Activated CD4-positive, alpha-beta memory T cell treated with anti-CD3 and anti-CD28 coated beads, Interleukin-2, amount 10 ng/mL, durations not matched to agents 7 days and 5 days (primary cell): ENCODE measurements around the gene ST6GALNAC3. TPM values are rescaled to one million over a fixed set of nuclear protein-coding genes. Genes with fewer than 3 reads are reported as not detected.

Experiments
- CTCF ChIA-PET: fragments of 350-600 bp; sonication (Branson Sonifier 250); formaldehyde crosslinking; loops from one replicate; lab custom pipeline; 2021; ENCODE audit warnings: antibody characterized with exemption, inconsistent platforms; lab: Charles Lee
- POLR2A ChIA-PET: fragments of 350-600 bp; sonication (Branson Sonifier 250); formaldehyde crosslinking; loops from one replicate; lab custom pipeline; 2021; ENCODE audit warnings: antibody characterized with exemption; lab: Charles Lee
- DNase-seq: peaks from one replicate; pipeline ENCODE4 v3.0.0-alpha.2; 2020
- H3K27ac Mint-ChIP-seq: one replicate; pipeline ENCODE4 v1.8.0; 2021; ENCODE audit warnings: mild to moderate bottlenecking, mixed read lengths
- H3K27me3 Mint-ChIP-seq: one replicate; pipeline ENCODE4 v1.8.0; 2021; ENCODE audit warnings: mixed read lengths
- H3K36me3 Mint-ChIP-seq: one replicate; pipeline ENCODE4 v1.8.0; 2021; ENCODE audit warnings: low read depth, mixed read lengths
- H3K4me1 Mint-ChIP-seq: one replicate; pipeline ENCODE4 v1.8.0; 2021; ENCODE audit warnings: mixed read lengths
- H3K4me3 Mint-ChIP-seq: one replicate; pipeline ENCODE4 v1.8.0; 2021; ENCODE audit warnings: mild to moderate bottlenecking, mixed read lengths
- H3K9me3 Mint-ChIP-seq: one replicate; pipeline ENCODE4 v1.8.0; 2021; ENCODE audit warnings: mixed read lengths
- total RNA-seq, 2 experiments: library from RNA; stranded (reverse); gene quantifications; one replicate each; pipeline ENCODE4 v1.2.3, GENCODE V29; 2021

ST6GALNAC3 gene
- total RNA-seq, 2 experiments from 2014 or later = not detected

DNA sequence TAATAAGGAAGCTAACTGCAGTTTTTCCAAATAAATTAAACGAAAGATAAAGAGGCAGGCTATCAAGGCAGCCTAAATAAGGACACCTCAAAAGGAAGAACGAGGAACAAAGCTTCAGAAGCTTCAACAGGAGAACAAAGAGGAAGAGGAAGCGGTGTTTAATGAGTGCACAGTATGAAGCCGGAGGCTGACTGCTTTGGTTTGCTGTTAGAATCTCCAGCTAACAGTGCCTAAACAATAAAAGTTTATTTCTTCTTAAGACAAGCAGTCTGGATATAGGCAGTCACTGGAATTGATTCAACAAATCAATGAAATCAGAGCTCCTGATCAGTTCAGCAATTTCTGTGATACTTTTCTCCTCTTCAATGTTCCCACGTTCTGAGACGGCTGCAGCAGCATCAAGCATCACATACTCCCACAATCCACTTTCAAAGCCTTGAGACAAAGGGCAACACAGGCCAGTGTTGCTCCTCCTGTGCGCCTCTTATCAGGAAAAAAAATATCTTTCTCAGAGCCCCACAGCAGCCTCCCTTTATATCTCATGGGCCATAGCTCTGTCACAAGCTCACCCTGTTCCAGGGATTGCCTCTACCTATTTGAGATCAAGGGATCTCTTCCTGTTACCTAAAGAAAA is 427.2 kb downstream of the ST6GALNAC3 start:
- Mint-ChIP-seq H3K9me3 (no peaks in the 10 kb centered on the region), H3K27ac (no peak overlapping the region), H3K4me3 (no peak overlapping the region), H3K27me3 (no peaks in the 10 kb centered on the region), H3K4me1 (no peaks in the 10 kb centered on the region), H3K36me3 (no peaks in the 10 kb centered on the region)
- DNase-seq = no peak
- POLR2A ChIA-PET = no interaction called here
- CTCF ChIA-PET = no interaction called here

- Mint-ChIP-seq H3K9me3 (no peaks in the 10 kb centered on the region), H3K27me3 (no peaks in the 10 kb centered on the region), H3K36me3 (no peaks in the 10 kb centered on the region), H3K4me1 (no peaks in the 10 kb centered on the region), H3K27ac (no peak overlapping the region), H3K4me3 (no peak overlapping the region)
- ChIA-PET CTCF (interaction anchor here (0.7 kb wide), 1 partner anchor 13 kb away, joined by 3 read pairs; no protein-coding TSS in a partner anchor), POLR2A (no interaction called here)
- DNase-seq = no peak
Observed at GRCh38 chr1:76503100-76503499, 428.6 kb downstream of the ST6GALNAC3 start.

- ChIA-PET POLR2A (no interaction called here), CTCF (no interaction called here)
- no peak overlapping the region for H3K4me3 Mint-ChIP-seq
- no peak for DNase-seq
- H3K27me3 Mint-ChIP-seq = no peaks in the 10 kb centered on the region
- H3K27ac Mint-ChIP-seq = no peak overlapping the region
- no peaks in the 10 kb centered on the region for H3K36me3 Mint-ChIP-seq
- H3K9me3 Mint-ChIP-seq = no peaks in the 10 kb centered on the region
- no peaks in the 10 kb centered on the region for H3K4me1 Mint-ChIP-seq
Observed at GRCh38 chr1:76503736-76504135, 429.2 kb downstream of the ST6GALNAC3 start.

GRCh38 chr1:76507376-76507775 is 432.8 kb downstream of the ST6GALNAC3 start:
- no peak for DNase-seq
- H3K27me3 Mint-ChIP-seq = no peaks in the 10 kb centered on the region
- no peaks in the 10 kb centered on the region for H3K9me3 Mint-ChIP-seq
- H3K36me3 Mint-ChIP-seq = no peaks in the 10 kb centered on the region
- H3K4me1 Mint-ChIP-seq = peaks cover 4% of the 10 kb centered on the region
- no peak overlapping the region for H3K4me3 Mint-ChIP-seq
- POLR2A ChIA-PET = no interaction called here
- H3K27ac Mint-ChIP-seq = no peak overlapping the region
- CTCF ChIA-PET = no interaction called here

DNA sequence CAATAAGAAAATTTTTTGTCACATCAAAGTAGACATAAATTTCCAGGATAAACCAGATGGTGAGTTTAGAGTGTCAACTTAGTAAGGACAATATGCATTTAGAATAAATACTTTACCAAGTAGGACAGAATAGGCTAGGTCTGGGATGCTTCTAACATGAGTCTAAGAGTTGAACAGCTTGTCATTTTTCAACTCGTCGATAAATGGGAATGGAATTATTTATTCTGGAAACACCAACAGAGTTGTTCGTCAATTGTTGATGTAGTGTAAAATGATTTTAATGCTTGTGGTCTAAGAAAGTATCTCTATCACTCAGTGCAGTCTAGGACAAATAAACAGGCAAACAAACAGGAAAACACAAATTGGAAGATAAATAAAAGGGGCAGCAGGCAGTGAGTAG is 434.3 kb downstream of the ST6GALNAC3 start:
- CTCF ChIA-PET = no interaction called here
- no peaks in the 10 kb centered on the region for H3K9me3 Mint-ChIP-seq
- no peak for DNase-seq

GRCh38 chr1:76510672-76511557 is 436.4 kb downstream of the ST6GALNAC3 start:
- no peaks in the 10 kb centered on the region for H3K27me3 Mint-ChIP-seq
- ChIA-PET POLR2A (no interaction called here), CTCF (interaction anchor here (1.9 kb wide), 1 partner anchor 356 kb away, joined by 4 read pairs; no protein-coding TSS in a partner anchor)
- H3K27ac Mint-ChIP-seq = no peak overlapping the region
- no peak overlapping the region for H3K4me3 Mint-ChIP-seq
- no peaks in the 10 kb centered on the region for H3K36me3 Mint-ChIP-seq
- H3K4me1 Mint-ChIP-seq = peaks cover 4% of the 10 kb centered on the region
- DNase-seq = no peak
- no peaks in the 10 kb centered on the region for H3K9me3 Mint-ChIP-seq

More for the DNA sequence above, 434.3 kb downstream of the ST6GALNAC3 start:
- H3K27ac Mint-ChIP-seq = no peak overlapping the region
- no peaks in the 10 kb centered on the region for H3K36me3 Mint-ChIP-seq
- H3K27me3 Mint-ChIP-seq = no peaks in the 10 kb centered on the region
- peaks cover 4% of the 10 kb centered on the region for H3K4me1 Mint-ChIP-seq
- POLR2A ChIA-PET = no interaction called here
- no peak overlapping the region for H3K4me3 Mint-ChIP-seq

GRCh38 chr1:76511558-76512179 is 437.1 kb downstream of the ST6GALNAC3 start:
- ChIA-PET POLR2A (no interaction called here), CTCF (interaction anchor here (1.9 kb wide), 1 partner anchor 357 kb away, joined by 4 read pairs; no protein-coding TSS in a partner anchor)
- peaks cover 4% of the 10 kb centered on the region for H3K4me1 Mint-ChIP-seq
- no peak overlapping the region for H3K4me3 Mint-ChIP-seq
- DNase-seq = no peak
- H3K27ac Mint-ChIP-seq = no peak overlapping the region
- no peaks in the 10 kb centered on the region for H3K27me3 Mint-ChIP-seq
- H3K9me3 Mint-ChIP-seq = no peaks in the 10 kb centered on the region
- no peaks in the 10 kb centered on the region for H3K36me3 Mint-ChIP-seq

DNA sequence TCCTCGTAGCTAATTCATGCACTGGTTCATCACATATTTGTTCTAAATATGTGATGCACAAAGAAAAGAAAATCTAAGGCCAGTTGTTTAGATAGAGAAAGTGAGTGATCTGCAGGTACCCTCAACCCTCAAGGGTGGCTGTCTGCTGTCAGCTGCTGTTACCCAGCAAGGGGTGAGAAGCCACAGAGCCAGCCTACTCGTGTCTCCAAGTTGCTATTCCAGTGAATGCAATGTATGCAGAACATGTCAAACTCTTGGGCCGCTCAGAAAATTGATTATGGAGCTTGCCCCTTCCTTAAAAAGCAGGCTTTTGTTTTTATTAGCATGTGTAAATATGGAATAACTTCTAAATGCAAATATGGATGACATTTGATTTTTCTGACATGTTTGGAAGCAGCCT is 456.4 kb downstream of the ST6GALNAC3 start:
- no peak overlapping the region for H3K4me3 Mint-ChIP-seq
- H3K27me3 Mint-ChIP-seq = no peaks in the 10 kb centered on the region
- ChIA-PET POLR2A (no interaction called here), CTCF (no interaction called here)
- DNase-seq = no peak
- no peaks in the 10 kb centered on the region for H3K36me3 Mint-ChIP-seq
- H3K27ac Mint-ChIP-seq = no peak overlapping the region
- no peaks in the 10 kb centered on the region for H3K9me3 Mint-ChIP-seq
- H3K4me1 Mint-ChIP-seq = no peaks in the 10 kb centered on the region

- no peaks in the 10 kb centered on the region for H3K9me3 Mint-ChIP-seq
- no peaks in the 10 kb centered on the region for H3K4me1 Mint-ChIP-seq
- no peak overlapping the region for H3K27ac Mint-ChIP-seq
- H3K27me3 Mint-ChIP-seq = no peaks in the 10 kb centered on the region
- no peaks in the 10 kb centered on the region for H3K36me3 Mint-ChIP-seq
- POLR2A ChIA-PET = no interaction called here
- DNase-seq = no peak
- CTCF ChIA-PET = no interaction called here
- no peak overlapping the region for H3K4me3 Mint-ChIP-seq
Observed at GRCh38 chr1:76541618-76542017, 467.1 kb downstream of the ST6GALNAC3 start.

- H3K4me1 Mint-ChIP-seq = no peaks in the 10 kb centered on the region
- no peaks in the 10 kb centered on the region for H3K9me3 Mint-ChIP-seq
- DNase-seq = no peak
- CTCF ChIA-PET = no interaction called here
- H3K36me3 Mint-ChIP-seq = no peaks in the 10 kb centered on the region
- no peak overlapping the region for H3K4me3 Mint-ChIP-seq
- POLR2A ChIA-PET = no interaction called here
- H3K27me3 Mint-ChIP-seq = no peaks in the 10 kb centered on the region
- H3K27ac Mint-ChIP-seq = no peak overlapping the region
Observed at GRCh38 chr1:76542359-76542758, 467.8 kb downstream of the ST6GALNAC3 start.

GRCh38 chr1:76543495-76543894 is 468.9 kb downstream of the ST6GALNAC3 start:
- H3K27me3 Mint-ChIP-seq = no peaks in the 10 kb centered on the region
- no peak for DNase-seq
- H3K4me1 Mint-ChIP-seq = no peaks in the 10 kb centered on the region
- no peaks in the 10 kb centered on the region for H3K36me3 Mint-ChIP-seq
- H3K4me3 Mint-ChIP-seq = no peak overlapping the region
- no peaks in the 10 kb centered on the region for H3K9me3 Mint-ChIP-seq
- ChIA-PET POLR2A (no interaction called here), CTCF (no interaction called here)
- H3K27ac Mint-ChIP-seq = no peak overlapping the region

GRCh38 chr1:76546354-76546933 is 471.9 kb downstream of the ST6GALNAC3 start:
- Mint-ChIP-seq H3K4me1 (no peaks in the 10 kb centered on the region), H3K4me3 (no peak overlapping the region), H3K27me3 (no peaks in the 10 kb centered on the region), H3K9me3 (no peaks in the 10 kb centered on the region), H3K27ac (no peak overlapping the region), H3K36me3 (no peaks in the 10 kb centered on the region)
- ChIA-PET CTCF (no interaction called here), POLR2A (no interaction called here)
- no peak for DNase-seq

DNA sequence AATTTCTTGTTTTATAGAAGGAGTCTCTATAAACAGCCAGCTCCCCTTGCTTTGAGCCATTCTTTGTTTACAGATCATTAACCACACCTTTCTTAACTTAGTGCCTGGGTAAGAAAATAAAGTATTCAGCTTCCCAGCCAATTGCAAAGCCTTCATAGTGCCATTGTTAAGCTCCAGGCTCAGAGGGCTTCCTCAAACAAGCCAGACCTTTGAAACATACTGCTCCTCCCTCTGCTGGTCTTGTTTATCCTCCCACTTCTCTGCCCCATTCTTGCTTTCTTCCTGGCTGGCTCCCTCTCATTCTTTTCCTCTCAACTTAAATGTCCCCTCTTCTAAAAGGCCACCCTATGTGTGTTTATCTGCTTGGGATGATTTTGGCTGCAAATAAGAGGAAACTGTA is 473.4 kb downstream of the ST6GALNAC3 start:
- no peak overlapping the region for H3K27ac Mint-ChIP-seq
- POLR2A ChIA-PET = no interaction called here
- H3K4me1 Mint-ChIP-seq = no peaks in the 10 kb centered on the region
- CTCF ChIA-PET = no interaction called here
- no peak for DNase-seq
- no peaks in the 10 kb centered on the region for H3K9me3 Mint-ChIP-seq
- no peaks in the 10 kb centered on the region for H3K36me3 Mint-ChIP-seq
- no peaks in the 10 kb centered on the region for H3K27me3 Mint-ChIP-seq
- no peak overlapping the region for H3K4me3 Mint-ChIP-seq
